Measurements from ENCODE around the gene ZNF428. TPM values are rescaled to one million over a fixed set of nuclear protein-coding genes. Genes with fewer than 3 reads are reported as not detected.
"Not testable (repeated sequence)": the region's sequence is repeated elsewhere in the genome, so short reads cannot be mapped to it uniquely, and the experiment has no call there.

ZNF428 gene
- total RNA-seq, 4 donors from 2014 or later = 38.1 to 61.1 (median 50.5) TPM

GRCh38 chr19:43605875-43606568 is 13.4 kb downstream of the ZNF428 start:
- Histone ChIP-seq H3K4me3 (no peak overlapping the region), H3K27ac (no peak overlapping the region), H3K36me3 (peaks cover 0 to 49% (median 0%) of the 10 kb centered on the region in 3 donors), H3K27me3 (no peaks in the 10 kb centered on the region), H3K4me1 (peaks cover 0 to 9% (median 0%) of the 10 kb centered on the region in 4 donors), H3K9me3 (no peaks in the 10 kb centered on the region)
- TF ChIP-seq EP300 (IDR thresholded peaks at IDR 0.05) (no peak), CTCF (IDR thresholded peaks at IDR 0.05) (no peak), POLR2A (IDR thresholded peaks at IDR 0.05) (no peak)
- no peak for DNase-seq (ENCODE audit: low spot score in 2 of 2)
- 60 to 66% methylated on average over 7 of the region's 7 CpGs for WGBS, 2 donors

- Histone ChIP-seq H3K27ac (peak overlapping the region in 1 of 4 donors; percentile 3), H3K4me1 (peaks cover 0 to 31% (median 16%) of the 10 kb centered on the region in 4 donors), H3K36me3 (peaks cover 0 to 52% (median 6%) of the 10 kb centered on the region in 3 donors)
- not testable (repeated sequence) for H3K9me3 ChIP-seq; DNase-seq (ENCODE audit: low spot score in 2 of 2); H3K4me3 ChIP-seq; H3K27me3 ChIP-seq
- 64 to 70% methylated on average over 5 of the region's 5 CpGs for WGBS, 2 donors
Measured at GRCh38 chr19:43600326-43600725, 19.1 kb downstream of the ZNF428 start.

- peaks cover 0 to 49% (median 6%) of the 10 kb centered on the region in 3 donors for H3K36me3 ChIP-seq
- H3K4me1 ChIP-seq = peaks cover 0 to 36% (median 21%) of the 10 kb centered on the region in 4 donors
- no peak for TF ChIP-seq POLR2A (IDR thresholded peaks at IDR 0.05)
- peak in 2 of 5 experiments; percentile 5 to 14 for TF ChIP-seq CTCF (IDR thresholded peaks at IDR 0.05)
- H3K4me3 ChIP-seq = no peak overlapping the region
- H3K27ac ChIP-seq = peak overlapping the region in 1 of 4 donors; percentile 3
- 63 to 69% methylated on average over 4 of the region's 4 CpGs for WGBS, 2 donors
- H3K9me3 ChIP-seq = no peaks in the 10 kb centered on the region
- H3K27me3 ChIP-seq = no peaks in the 10 kb centered on the region
- DNase-seq (ENCODE audit: low spot score in 2 of 2) = no peak
Measured at GRCh38 chr19:43599635-43600295, 19.7 kb downstream of the ZNF428 start.

- Histone ChIP-seq H3K36me3 (peaks cover 0 to 54% (median 6%) of the 10 kb centered on the region in 3 donors), H3K27ac (no peak overlapping the region)
- WGBS, 2 donors = 88% methylated on average over 19 of the region's 19 CpGs
Measured at GRCh38 chr19:43598445-43599240, 20.8 kb downstream of the ZNF428 start.

More at GRCh38 chr19:43598445-43599240, 20.8 kb downstream of the ZNF428 start:
- no peak for TF ChIP-seq EP300 (IDR thresholded peaks at IDR 0.05)
- TF ChIP-seq POLR2A (IDR thresholded peaks at IDR 0.05) = no peak
- no peak for TF ChIP-seq CTCF (IDR thresholded peaks at IDR 0.05)
- Histone ChIP-seq H3K9me3 (no peaks in the 10 kb centered on the region), H3K4me1 (peaks cover 0 to 48% (median 30%) of the 10 kb centered on the region in 4 donors), H3K27me3 (no peaks in the 10 kb centered on the region), H3K4me3 (no peak overlapping the region)
- no peak for DNase-seq (ENCODE audit: low spot score in 2 of 2)

Measured in tibial nerve (tissue), 4 donors.